Caco-2 (cell line): ENCODE data around the gene PLPPR1. TPM values are rescaled to one million over a fixed set of nuclear protein-coding genes. Genes with fewer than 3 reads are reported as not detected.
"Not testable (repeated sequence)": the region's sequence is repeated elsewhere in the genome, so short reads cannot be mapped to it uniquely, and the experiment has no call there.

ENCODE experiments used
- BruUV-seq: library from RNA; stranded (reverse); fragments of 400-500 nt; replicated peaks from 2 replicates; lab custom pipeline; 2021; lab: Mats Ljungman, UMichigan
- CTCF ChIA-PET: fragments of 300-600 bp; sonication (Branson Sonifier 250); formaldehyde crosslinking; loops from one replicate; lab custom pipeline; 2022; ENCODE audit warnings: antibody characterized with exemption; lab: Charles Lee
- POLR2A ChIA-PET: fragments of 300-600 bp; sonication (Branson Sonifier 250); formaldehyde crosslinking; loops from one replicate; lab custom pipeline; 2022; ENCODE audit warnings: antibody characterized with exemption; lab: Charles Lee
- DNase-seq, 2 experiments: peaks; one replicate each; pipeline versions ENCODE4 v3.0.0 to v3.0.0-alpha.2; 2020 to 2022
- H3K27me3 ChIP-seq: replicated peaks from 2 replicates; pipeline ENCODE4 v1.6.0; 2011; ENCODE audit warnings: low read length; ENCODE audit not compliant: control insufficient read depth, insufficient read depth
- H3K36me3 ChIP-seq: 2 replicates; pipeline ENCODE4 v1.5.1; 2011; ENCODE audit warnings: low read length; ENCODE audit not compliant: control insufficient read depth, insufficient read depth
- H3K4me1 ChIP-seq: fragments of 250-450 bp; sonication (Bioruptor Pico); 2 replicates; pipeline ENCODE4 v1.5.1; 2020; ENCODE audit warnings: mild to moderate bottlenecking
- H3K4me3 ChIP-seq: 2 replicates; pipeline ENCODE4 v1.5.1; 2011; ENCODE audit warnings: low read depth, mild to moderate bottlenecking, control low read depth, low read length
- H3K9me3 ChIP-seq: fragments of 250-450 bp; sonication (Bioruptor Pico); 2 replicates; pipeline ENCODE4 v1.5.1; 2020; ENCODE audit warnings: mild to moderate bottlenecking, moderate library complexity
- H3K27ac Mint-ChIP-seq: one replicate; pipeline ENCODE4 v1.8.0; 2022; ENCODE audit warnings: mixed read lengths; ENCODE audit not compliant: unreplicated experiment
- H3K27me3 Mint-ChIP-seq: one replicate; pipeline ENCODE4 v1.8.0; 2022; ENCODE audit warnings: mixed read lengths; ENCODE audit not compliant: insufficient read depth, unreplicated experiment
- H3K36me3 Mint-ChIP-seq: one replicate; pipeline ENCODE4 v1.8.0; 2022; ENCODE audit warnings: mild to moderate bottlenecking, mixed read lengths; ENCODE audit not compliant: insufficient read depth, unreplicated experiment
- H3K4me1 Mint-ChIP-seq: one replicate; pipeline ENCODE4 v1.8.0; 2022; ENCODE audit warnings: low read depth, mixed read lengths; ENCODE audit not compliant: unreplicated experiment
- H3K4me3 Mint-ChIP-seq: one replicate; pipeline ENCODE4 v1.8.0; 2022; ENCODE audit warnings: mild to moderate bottlenecking, moderate library complexity, mixed read lengths; ENCODE audit not compliant: unreplicated experiment
- H3K9me3 Mint-ChIP-seq: one replicate; pipeline ENCODE4 v1.8.0; 2022; ENCODE audit warnings: mixed read lengths; ENCODE audit not compliant: unreplicated experiment
- intact Hi-C: fragments of 100-400 bp; cut with micrococcal nuclease; formaldehyde crosslinking; loops from one replicate; pipeline ENCODE4 v1.10.0; 2022; ENCODE audit not compliant: unreplicated experiment
- total RNA-seq: library from RNA; stranded (reverse); gene quantifications from 2 replicates; pipeline ENCODE4 v1.2.3, GENCODE V29; 2022
- TF ChIP-seq, protein P1 (sequence below), 2 experiments: fragments of 200-600 bp in 1 of 2; IDR thresholded peaks; 1 replicate in 1 of 2; 2 replicates in 1 of 2; pipeline versions ENCODE4 v1.5.1 to v1.8.0; 2011 to 2022; ENCODE audit warnings: antibody characterized with exemption in 1 of 2, control low read depth in 1 of 2, inconsistent platforms in 1 of 2, low read depth in 1 of 2, low read length in 1 of 2, mild to moderate bottlenecking in 1 of 2, moderate library complexity in 1 of 2; ENCODE audit not compliant: insufficient read depth in 1 of 2, severe bottlenecking in 1 of 2, unreplicated experiment in 1 of 2

Gene PLPPR1
- total RNA-seq, 1 experiment from 2014 or later: not detected

DNA sequence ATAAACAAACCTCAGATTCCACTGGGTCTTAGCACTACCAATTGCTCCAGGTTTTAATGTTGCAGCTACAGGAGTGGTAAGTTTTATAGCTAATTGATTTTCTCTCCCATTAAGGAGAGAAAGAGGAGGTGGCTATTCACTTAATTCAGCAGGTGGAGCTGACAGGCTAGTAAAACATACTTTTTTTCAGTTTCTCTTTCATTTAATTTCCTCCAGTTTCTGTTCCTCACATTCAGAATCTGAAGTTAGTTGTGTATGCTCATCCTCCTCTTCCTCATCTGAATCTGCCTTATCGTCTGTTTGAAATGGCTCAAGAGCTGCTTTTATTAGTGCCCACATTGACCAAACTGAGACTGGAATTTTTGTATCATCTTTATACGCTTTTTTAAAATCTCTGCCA, 98.0 kb downstream of the PLPPR1 start:
- H3K27ac Mint-ChIP-seq: no peak overlapping the region
- Histone ChIP-seq H3K4me1 (no peaks in the 10 kb centered on the region), H3K4me3 (no peak overlapping the region), H3K9me3 (no peaks in the 10 kb centered on the region; the same call in 1 of the 2 replicates), H3K27me3 (no peaks in the 10 kb centered on the region), H3K36me3 (no peaks in the 10 kb centered on the region)
- no peaks in the 10 kb centered on the region for H3K36me3 Mint-ChIP-seq
- TF ChIP-seq, protein P1, sequence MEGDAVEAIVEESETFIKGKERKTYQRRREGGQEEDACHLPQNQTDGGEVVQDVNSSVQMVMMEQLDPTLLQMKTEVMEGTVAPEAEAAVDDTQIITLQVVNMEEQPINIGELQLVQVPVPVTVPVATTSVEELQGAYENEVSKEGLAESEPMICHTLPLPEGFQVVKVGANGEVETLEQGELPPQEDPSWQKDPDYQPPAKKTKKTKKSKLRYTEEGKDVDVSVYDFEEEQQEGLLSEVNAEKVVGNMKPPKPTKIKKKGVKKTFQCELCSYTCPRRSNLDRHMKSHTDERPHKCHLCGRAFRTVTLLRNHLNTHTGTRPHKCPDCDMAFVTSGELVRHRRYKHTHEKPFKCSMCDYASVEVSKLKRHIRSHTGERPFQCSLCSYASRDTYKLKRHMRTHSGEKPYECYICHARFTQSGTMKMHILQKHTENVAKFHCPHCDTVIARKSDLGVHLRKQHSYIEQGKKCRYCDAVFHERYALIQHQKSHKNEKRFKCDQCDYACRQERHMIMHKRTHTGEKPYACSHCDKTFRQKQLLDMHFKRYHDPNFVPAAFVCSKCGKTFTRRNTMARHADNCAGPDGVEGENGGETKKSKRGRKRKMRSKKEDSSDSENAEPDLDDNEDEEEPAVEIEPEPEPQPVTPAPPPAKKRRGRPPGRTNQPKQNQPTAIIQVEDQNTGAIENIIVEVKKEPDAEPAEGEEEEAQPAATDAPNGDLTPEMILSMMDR (IDR thresholded peaks at IDR 0.05; ENCODE audit: insufficient read depth in 1 of 2, low read depth in 1 of 2, low read length in 1 of 2, severe bottlenecking in 1 of 2, unreplicated experiment in 1 of 2): no peak
- H3K9me3 Mint-ChIP-seq: peaks cover 38% of the 10 kb centered on the region
- no TSS peak for BruUV-seq
- H3K27me3 Mint-ChIP-seq: no peaks in the 10 kb centered on the region
- intact Hi-C loops: no loop called here
- ChIA-PET CTCF (no interaction called here), POLR2A (no interaction called here)
- H3K4me3 Mint-ChIP-seq: no peak overlapping the region
- no peaks in the 10 kb centered on the region for H3K4me1 Mint-ChIP-seq
- no peak for DNase-seq

DNA sequence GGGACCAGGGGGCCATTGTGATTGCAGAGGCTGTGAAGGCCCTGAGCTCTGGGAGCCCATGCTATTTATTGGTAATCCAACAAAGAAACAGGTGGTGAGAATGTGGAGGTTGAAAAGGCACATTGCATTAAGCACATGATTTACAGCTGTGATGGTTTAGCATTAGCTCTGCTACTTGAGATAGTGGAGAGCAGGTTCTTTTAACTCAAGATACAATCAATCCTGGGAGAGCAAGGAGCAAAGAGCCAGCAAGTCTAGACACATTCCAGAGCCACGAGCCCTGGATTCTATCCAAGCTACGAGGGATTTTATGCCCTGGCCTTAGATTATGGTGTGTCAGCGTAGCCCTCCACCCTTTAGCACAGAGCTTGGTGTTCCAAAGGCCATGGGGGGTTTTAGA, 98.8 kb downstream of the PLPPR1 start:
- H3K4me1 ChIP-seq, H3K4me3 Mint-ChIP-seq, H3K9me3 ChIP-seq, H3K27me3 Mint-ChIP-seq, BruUV-seq, H3K36me3 ChIP-seq, H3K27ac Mint-ChIP-seq, H3K4me3 ChIP-seq, DNase-seq, intact Hi-C loops, H3K36me3 Mint-ChIP-seq, POLR2A ChIA-PET, H3K4me1 Mint-ChIP-seq, H3K27me3 ChIP-seq: not testable (repeated sequence)
- CTCF ChIA-PET: interaction anchor here (0.5 kb wide), 1 partner anchor 1058 kb away, joined by 3 read pairs; no protein-coding TSS in a partner anchor
- H3K9me3 Mint-ChIP-seq: peaks cover 38% of the 10 kb centered on the region

DNA sequence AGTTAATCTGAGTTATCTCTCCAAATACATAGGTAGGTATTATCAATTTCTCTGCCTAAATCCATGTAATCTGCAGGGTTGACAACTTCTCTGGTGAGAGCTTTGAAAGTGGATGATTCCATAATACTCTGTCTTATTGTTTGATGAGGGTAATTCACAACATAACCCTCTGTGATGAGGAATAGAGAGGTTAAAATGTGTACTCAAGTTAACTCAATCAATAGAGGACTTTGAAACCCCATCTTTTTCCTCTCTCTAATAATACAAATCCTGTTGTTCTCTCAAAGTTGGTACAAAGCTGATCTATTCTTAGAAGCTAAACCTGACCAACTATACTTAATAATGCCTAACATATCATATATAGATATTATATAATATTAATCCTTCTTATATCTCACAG, 100.1 kb downstream of the PLPPR1 start:
- ChIA-PET CTCF (no interaction called here), POLR2A (no interaction called here)
- Mint-ChIP-seq H3K27me3 (no peaks in the 10 kb centered on the region), H3K4me3 (no peak overlapping the region), H3K36me3 (no peaks in the 10 kb centered on the region), H3K4me1 (no peaks in the 10 kb centered on the region), H3K27ac (no peak overlapping the region), H3K9me3 (peaks cover 28% of the 10 kb centered on the region)
- TF ChIP-seq, protein P1 (IDR thresholded peaks at IDR 0.05; ENCODE audit: insufficient read depth in 1 of 2, low read depth in 1 of 2, low read length in 1 of 2, severe bottlenecking in 1 of 2, unreplicated experiment in 1 of 2): no peak
- Histone ChIP-seq H3K36me3 (no peaks in the 10 kb centered on the region), H3K4me3 (no peak overlapping the region), H3K9me3 (no peaks in the 10 kb centered on the region; the same call in 1 of the 2 replicates), H3K4me1 (no peaks in the 10 kb centered on the region), H3K27me3 (no peaks in the 10 kb centered on the region)
- intact Hi-C loops: no loop called here
- DNase-seq: no peak
- no TSS peak for BruUV-seq

DNA sequence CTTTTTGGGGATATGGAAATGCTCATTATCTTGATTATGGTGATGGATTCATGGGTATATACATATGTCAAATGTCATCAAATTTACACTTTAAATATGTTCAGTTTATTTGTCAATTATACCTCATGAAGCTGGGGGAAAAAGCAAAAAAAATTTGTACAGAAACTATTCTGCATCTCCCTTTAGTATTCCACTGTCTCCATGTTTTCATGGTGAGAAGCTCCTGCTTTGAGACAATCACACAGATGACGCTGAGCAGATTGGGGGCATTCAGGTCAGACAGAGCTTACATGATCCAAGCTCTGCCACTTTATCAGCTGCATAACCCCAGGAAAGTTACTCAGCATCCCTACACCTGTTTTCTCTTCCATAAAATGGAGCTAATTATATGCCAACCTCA, 101.5 kb downstream of the PLPPR1 start:
- no peaks in the 10 kb centered on the region for H3K27me3 Mint-ChIP-seq
- Histone ChIP-seq H3K4me3 (no peak overlapping the region), H3K36me3 (no peaks in the 10 kb centered on the region), H3K27me3 (no peaks in the 10 kb centered on the region), H3K9me3 (no peaks in the 10 kb centered on the region), H3K4me1 (no peaks in the 10 kb centered on the region)
- TF ChIP-seq, protein P1 (IDR thresholded peaks at IDR 0.05; ENCODE audit: insufficient read depth in 1 of 2, low read depth in 1 of 2, low read length in 1 of 2, severe bottlenecking in 1 of 2, unreplicated experiment in 1 of 2): no peak
- no peak for DNase-seq
- no peaks in the 10 kb centered on the region for H3K4me1 Mint-ChIP-seq
- peaks cover 17% of the 10 kb centered on the region for H3K9me3 Mint-ChIP-seq
- H3K27ac Mint-ChIP-seq: no peak overlapping the region
- ChIA-PET POLR2A (no interaction called here), CTCF (no interaction called here)
- intact Hi-C loops: no loop called here
- no peak overlapping the region for H3K4me3 Mint-ChIP-seq
- no peaks in the 10 kb centered on the region for H3K36me3 Mint-ChIP-seq
- BruUV-seq: no TSS peak
